Heart right ventricle (tissue), 16 donors: ENCODE measurements around the gene CNST. TPM values are rescaled to one million over a fixed set of nuclear protein-coding genes. Genes with fewer than 3 reads are reported as not detected.
"Not testable (repeated sequence)": the region's sequence is repeated elsewhere in the genome, so short reads cannot be mapped to it uniquely, and the experiment has no call there.

Experiments
- ATAC-seq, 8 donors: fragments of 200-7000 bp; cut with Tn5 transposase; one replicate each; pipeline ENCODE4 v1.9.1; 2020; ENCODE audit warnings: mild to moderate bottlenecking in 8 of 8, moderate library complexity in 8 of 8, moderate number of reproducible peaks in 1 of 8
- DNase-seq, 2 donors: peaks; one replicate each; pipeline ENCODE4 v3.0.0-alpha.2; 2020
- H3K27ac ChIP-seq, 10 donors: fragments of 200-600 bp; sonication (generic) in 2 of 10; one replicate each; pipeline versions ENCODE4 v1.5.0 to v1.8.0; 2020 to 2022; ENCODE audit warnings: mild to moderate bottlenecking in 3 of 10
- H3K27me3 ChIP-seq, 7 donors: fragments of 200-600 bp; one replicate each; pipeline ENCODE4 v1.8.0; 2021 to 2022; ENCODE audit warnings: mild to moderate bottlenecking in 2 of 7
- H3K36me3 ChIP-seq, 9 donors: fragments of 200-600 bp; sonication (generic) in 1 of 9; one replicate each; pipeline versions ENCODE4 v1.5.0 to v1.8.0; 2020 to 2022; ENCODE audit warnings: mild to moderate bottlenecking in 2 of 9
- H3K4me1 ChIP-seq, 9 donors: fragments of 200-600 bp; sonication (generic) in 1 of 9; one replicate each; pipeline versions ENCODE4 v1.5.0 to v1.8.0; 2020 to 2022; ENCODE audit warnings: mild to moderate bottlenecking in 4 of 9
- H3K4me3 ChIP-seq, 10 donors: fragments of 200-600 bp; sonication (generic) in 2 of 10; one replicate each; pipeline versions ENCODE4 v1.5.0 to v1.8.0; 2020 to 2022; ENCODE audit warnings: mild to moderate bottlenecking in 7 of 10, moderate library complexity in 2 of 10
- H3K9me3 ChIP-seq, 11 donors: fragments of 200-600 bp in 10 of 11; sonication (generic) in 2 of 11; one replicate each; pipeline versions ENCODE4 v1.5.0 to v1.8.0; 2013 to 2022; ENCODE audit warnings: mild to moderate bottlenecking in 2 of 11, control low read depth in 1 of 11, moderate library complexity in 1 of 11
- CTCF ChIP-seq, 9 donors: fragments of 200-600 bp; sonication (generic) in 2 of 9; IDR thresholded peaks; one replicate each; pipeline versions ENCODE4 v1.5.0 to v1.8.0; 2021 to 2022; ENCODE audit warnings: antibody characterized with exemption in 9 of 9, mild to moderate bottlenecking in 5 of 9, moderate library complexity in 1 of 9
- WGBS, 2 donors: extraction: QIAGEN DNeasy Blood & Tissue Kit; methylation state at CpG; one replicate each; pipeline ENCODE4 v1.1.7; 2013; ENCODE audit warnings: inconsistent platforms in 1 of 2; 5-methylcytosine and 5-hydroxymethylcytosine counted together
- intact Hi-C, 10 donors: fragments of 100-400 bp; cut with DNase I; formaldehyde crosslinking; loops; one replicate each; pipeline versions ENCODE4 v1.11.1 to v1.14.2; 2022
- polyA plus RNA-seq, 2 donors: library from polyadenylated mRNA; stranded (reverse); fragments of 200-250 nt; gene quantifications; one replicate each; pipeline ENCODE4 v1.2.3, GENCODE V29; 2013
- total RNA-seq, 10 donors: library from RNA; stranded (reverse); fragmentation: NEBNext Ultra II Directional in 3 of 10; extraction: Animal tissue kit (Norgen Biotek cat#: 25700) in 3 of 10; gene quantifications; one replicate each; pipeline versions ENCODE4 v1.2.1 to v1.2.4, GENCODE V29; 2021 to 2023
- donor health status: Arrhythmogenic right ventricular cardiomyopathy.
- donor health status: ischemic (EF 13 %, LVEDD 7.1; RV severe dilation, severe dysfunction).
- donor health status: healthy with polysubstance abuse.
- donor health status: DM: no; HTN: yes; CAD: no.
- donor health status: DM: no; HTN: no; CAD: no.
- donor health status: ischemic (EF 25% LVEDD 6.9; RV normal size, moderate dysfunction).
- donor health status: ischemic (EF 25% LVEDD 5.7; RV mildly dilated, moderate dysfunction).
- donor health status: healthy.
- donor health status: DM: yes; HTN: yes; CAD: no.
- donor health status: Ischemic cardiomyopathy.
- donor health status: ischemic (EF 35%, LVEDD 5.7; RV mildly dilated, moderate dysfunction).
- donor health status: nonischemic (EF 11% LVEDD 7.7; RV severe dilation, severe dysfunction).
- donor health status: DM: yes; HTN: yes; CAD: no.
- donor health status: PGD.
- donor health status: ischemic (EF 29% LVEDD 5.4; RV normal size, mild dysfunction).
- donor health status: nonischemic (EF 23%, LVEDD 6.1; RV moderate dilation, normal function).

Gene CNST
- total and polyA plus RNA-seq, 12 donors: 5.6 to 24.4 (median 14.7) TPM

DNA sequence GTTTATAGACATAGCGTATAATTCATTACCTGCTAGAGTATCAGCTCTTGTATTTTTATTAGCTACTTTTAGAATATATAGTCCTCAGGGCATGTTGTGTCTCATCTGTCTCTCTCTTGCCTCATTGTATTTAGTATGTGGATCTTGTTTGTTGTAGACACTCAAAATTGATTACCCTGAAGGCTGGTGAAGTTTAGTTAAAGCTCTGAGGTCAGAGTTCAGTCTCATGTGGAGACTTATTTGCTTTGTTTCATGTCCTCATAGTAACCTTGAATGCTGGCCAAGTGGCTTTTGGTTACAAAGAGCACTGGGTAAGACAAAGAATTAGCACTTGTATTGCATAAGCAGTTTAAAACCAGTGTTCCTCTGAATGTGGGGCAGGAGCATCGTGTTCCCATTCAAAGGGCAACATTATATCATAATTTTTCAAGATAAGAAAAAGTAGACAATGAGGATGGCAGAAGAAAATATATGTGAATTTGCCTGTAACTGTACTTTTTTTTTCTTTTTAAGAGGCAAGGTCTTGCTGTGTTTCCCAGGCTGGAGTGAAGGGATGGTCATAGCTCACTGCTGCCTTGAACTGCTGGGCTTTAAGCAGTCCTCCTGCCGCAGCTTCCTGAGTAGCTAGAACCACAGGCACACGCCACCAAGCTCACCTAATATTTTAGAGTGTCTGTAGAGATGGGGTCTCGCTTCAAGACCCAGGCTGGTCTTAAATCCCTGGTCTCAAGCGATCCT lies 17.4 kb downstream of the CNST start:
- intact Hi-C loops: no loop called here

GRCh38 chr1:246587032-246587431 lies 20.8 kb downstream of the CNST start:
- Histone ChIP-seq H3K9me3 (peaks cover 0 to 6% (median 0%) of the 10 kb centered on the region in 11 donors), H3K4me1 (peaks cover 5 to 66% (median 52%) of the 10 kb centered on the region in 9 donors), H3K27ac (peak overlapping the region in 8 of 10 donors; percentile 36 to 77 (median 60)), H3K36me3 (peaks cover 0 to 17% (median 0%) of the 10 kb centered on the region in 9 donors), H3K4me3 (no peak overlapping the region), H3K27me3 (no peaks in the 10 kb centered on the region)
- no peak for TF ChIP-seq CTCF (IDR thresholded peaks at IDR 0.05)
- 75 to 78% methylated on average over 3 of the region's 3 CpGs for WGBS, 2 donors
- no peak for DNase-seq
- intact Hi-C loops: no loop called here
- ATAC-seq: no peak

More for the DNA sequence above, 17.4 kb downstream of the CNST start:
- Histone ChIP-seq H3K4me3 (no peak overlapping the region), H3K36me3 (peaks cover 0 to 11% (median 0%) of the 10 kb centered on the region in 9 donors), H3K27ac (peak overlapping the region in 8 of 10 donors; percentile 9 to 62 (median 40)), H3K27me3 (no peaks in the 10 kb centered on the region), H3K9me3 (no peaks in the 10 kb centered on the region), H3K4me1 (peaks cover 10 to 87% (median 71%) of the 10 kb centered on the region in 9 donors)
- DNase-seq (peak in 1 of 2 donors; percentile 57), ATAC-seq (peak; percentile 46 to 81 (median 68))
- 77 to 79% methylated on average over 6 of the region's 6 CpGs for WGBS, 2 donors
- no peak for TF ChIP-seq CTCF (IDR thresholded peaks at IDR 0.05)

- Histone ChIP-seq H3K36me3 (peaks cover 0 to 22% (median 0%) of the 10 kb centered on the region in 9 donors), H3K4me3 (peak overlapping the region in 2 of 10 donors; percentile 1), H3K27me3 (no peaks in the 10 kb centered on the region), H3K9me3 (peaks cover 0 to 6% (median 0%) of the 10 kb centered on the region in 11 donors), H3K27ac (peak overlapping the region in 8 of 10 donors; percentile 36 to 77 (median 60)), H3K4me1 (peaks cover 5 to 61% (median 46%) of the 10 kb centered on the region in 9 donors)
- WGBS, 2 donors: 56 to 65% methylated on average over 3 of the region's 3 CpGs
- ATAC-seq (peak in 3 of 8 donors; percentile 26 to 47 (median 33)), DNase-seq (no peak)
- no peak for TF ChIP-seq CTCF (IDR thresholded peaks at IDR 0.05)
- intact Hi-C loops: no loop called here
Measured at GRCh38 chr1:246587606-246588005, 21.4 kb downstream of the CNST start.

DNA sequence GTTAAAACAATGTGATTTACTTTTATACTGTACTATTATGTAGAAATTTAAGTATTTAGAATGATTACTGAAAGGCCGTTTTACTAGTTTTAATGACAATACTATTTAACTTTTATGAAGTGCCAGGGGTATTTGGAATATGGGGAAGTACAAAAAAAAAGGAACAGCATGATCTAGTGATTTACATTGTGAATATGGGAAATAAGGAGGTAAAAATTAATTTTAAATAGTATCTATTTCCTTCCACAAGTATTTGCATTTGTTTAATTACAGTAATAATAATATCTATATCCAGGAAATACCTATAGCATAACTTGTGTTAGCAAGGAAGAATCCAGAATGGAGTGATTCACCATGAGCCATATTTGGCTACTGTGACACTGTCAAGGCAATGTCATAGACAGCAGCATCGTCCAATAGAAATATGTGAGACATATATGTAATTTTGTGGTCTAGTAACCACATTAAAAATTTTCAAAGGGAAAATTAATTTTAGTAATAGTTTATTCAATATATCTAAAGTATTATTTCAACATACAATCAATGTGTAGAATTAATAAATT lies 22.0 kb downstream of the CNST start:
- Histone ChIP-seq H3K27ac (peak overlapping the region in 8 of 10 donors; percentile 36 to 77 (median 60)), H3K4me1 (peaks cover 5 to 62% (median 40%) of the 10 kb centered on the region in 9 donors), H3K27me3 (no peaks in the 10 kb centered on the region), H3K4me3 (peak overlapping the region in 1 of 10 donors; percentile 1), H3K9me3 (peaks cover 0 to 6% (median 0%) of the 10 kb centered on the region in 11 donors), H3K36me3 (peaks cover 0 to 29% (median 0%) of the 10 kb centered on the region in 9 donors)
- DNase-seq (no peak), ATAC-seq (no peak)
- intact Hi-C loops: no loop called here
- 69% methylated on average over 2 of the region's 2 CpGs for WGBS, 2 donors
- no peak for TF ChIP-seq CTCF (IDR thresholded peaks at IDR 0.05)

DNA sequence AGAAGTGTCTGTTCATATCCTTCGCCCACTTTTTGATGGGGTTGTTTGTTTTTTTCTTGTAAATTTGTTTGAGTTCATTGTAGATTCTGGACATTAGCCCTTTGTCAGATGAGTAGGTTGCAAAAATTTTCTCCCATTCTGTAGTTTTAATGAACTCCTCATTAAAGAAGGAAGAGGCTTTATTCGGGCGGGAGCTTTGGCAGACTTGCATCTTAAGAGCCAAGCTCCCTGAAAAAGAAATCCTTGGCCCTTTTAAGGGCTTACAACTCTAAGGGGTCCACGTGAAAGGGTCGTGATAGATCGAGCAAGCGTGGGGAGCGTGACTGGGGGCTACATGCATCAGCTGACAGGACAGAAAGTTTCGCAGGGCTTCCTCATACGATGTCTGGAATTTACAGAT lies 23.7 kb downstream of the CNST start:
- H3K27me3 ChIP-seq, H3K27ac ChIP-seq, H3K4me3 ChIP-seq, ATAC-seq, DNase-seq, H3K9me3 ChIP-seq, intact Hi-C loops: not testable (repeated sequence)
- peaks cover 0 to 46% (median 25%) of the 10 kb centered on the region in 9 donors for H3K4me1 ChIP-seq
- WGBS, 2 donors: 98% methylated on average over 9 of the region's 10 CpGs
- peaks cover 0 to 34% (median 0%) of the 10 kb centered on the region in 9 donors for H3K36me3 ChIP-seq
